Thoracic aorta (tissue), 2 donors: Measurements from ENCODE around the gene GOLGA6L2. TPM values are rescaled to one million over a fixed set of nuclear protein-coding genes. Genes with fewer than 3 reads are reported as not detected.
"Not testable (repeated sequence)": the region's sequence is repeated elsewhere in the genome, so short reads cannot be mapped to it uniquely, and the experiment has no call there.

Experiments
- ATAC-seq: fragments of 150-250 bp; one replicate; pipeline ENCODE4 v1.8.0; 2017; ENCODE audit warnings: low read depth; ENCODE audit not compliant: insufficient number of reproducible peaks, low FRiP score
- DNase-seq: peaks from one replicate; pipeline ENCODE4 v3.0.0-alpha.2; 2020; ENCODE audit warnings: low spot score
- H3K27ac ChIP-seq, 2 donors: fragments of 200-600 bp; sonication (generic); 1 replicate in 1 of 2; 2 replicates in 1 of 2; pipeline ENCODE4 v1.5.1; 2016; ENCODE audit warnings: mild to moderate bottlenecking in 2 of 2, moderate library complexity in 2 of 2
- H3K27me3 ChIP-seq: fragments of 200-600 bp; sonication (generic); replicated peaks from 2 replicates; pipeline ENCODE4 v1.6.0; 2016; ENCODE audit warnings: mild to moderate bottlenecking; ENCODE audit not compliant: insufficient read depth
- H3K36me3 ChIP-seq: fragments of 200-600 bp; sonication (generic); one replicate; pipeline ENCODE4 v1.5.1; 2016
- H3K4me1 ChIP-seq, 2 donors: fragments of 200-600 bp; sonication (generic); 1 replicate in 1 of 2; 2 replicates in 1 of 2; pipeline versions ENCODE4 v1.5.1 to v1.6.0; 2016; ENCODE audit warnings: low read depth in 2 of 2, mild to moderate bottlenecking in 1 of 2; ENCODE audit not compliant: control insufficient read depth in 1 of 2
- H3K4me3 ChIP-seq: fragments of 200-600 bp; sonication (generic); 2 replicates; pipeline ENCODE4 v1.5.1; 2016; ENCODE audit warnings: mild to moderate bottlenecking
- H3K9me3 ChIP-seq: fragments of 200-600 bp; sonication (generic); 2 replicates; pipeline ENCODE4 v1.5.1; 2016
- total RNA-seq, 2 donors: library from RNA; depleted of rRNA; stranded (reverse); fragments of >200 nt; gene quantifications; one replicate each; pipeline versions ENCODE4 v1.1.0 to v1.2.3, GENCODE V29; 2016
- TF ChIP-seq, protein P1 (sequence below): fragments of 200-600 bp; sonication (generic); IDR thresholded peaks from one replicate; pipeline ENCODE4 v1.5.1; 2019; ENCODE audit warnings: antibody characterized with exemption

The GOLGA6L2 gene
- total RNA-seq, 2 donors from 2014 or later: not detected

DNA sequence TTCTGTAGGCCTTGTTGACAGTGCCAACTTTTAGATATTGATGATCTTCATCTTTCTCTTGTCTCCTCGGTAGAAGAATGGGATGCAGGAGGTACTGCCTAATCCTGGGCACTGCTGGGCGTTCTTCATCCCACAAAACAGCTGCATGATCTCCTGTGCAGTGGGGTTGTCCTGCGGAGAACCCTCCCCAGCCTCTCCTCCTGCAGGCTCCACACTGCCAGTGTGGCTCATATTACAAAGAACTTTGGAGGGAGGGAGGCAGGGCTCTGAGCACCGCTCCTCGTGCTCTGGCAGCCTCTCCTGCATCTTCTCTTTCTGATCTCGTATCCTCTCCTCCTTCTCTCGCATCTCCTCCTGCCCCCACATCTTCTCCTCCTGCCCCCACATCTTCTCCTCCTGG, 7.5 kb downstream of the GOLGA6L2 start:
- ATAC-seq (no peak), DNase-seq (no peak)
- Histone ChIP-seq H3K27ac (no peak overlapping the region), H3K27me3 (no peaks in the 10 kb centered on the region), H3K4me1 (no peaks in the 10 kb centered on the region), H3K4me3 (no peak overlapping the region), H3K36me3 (no peaks in the 10 kb centered on the region), H3K9me3 (no peaks in the 10 kb centered on the region)
- TF ChIP-seq, protein P1, sequence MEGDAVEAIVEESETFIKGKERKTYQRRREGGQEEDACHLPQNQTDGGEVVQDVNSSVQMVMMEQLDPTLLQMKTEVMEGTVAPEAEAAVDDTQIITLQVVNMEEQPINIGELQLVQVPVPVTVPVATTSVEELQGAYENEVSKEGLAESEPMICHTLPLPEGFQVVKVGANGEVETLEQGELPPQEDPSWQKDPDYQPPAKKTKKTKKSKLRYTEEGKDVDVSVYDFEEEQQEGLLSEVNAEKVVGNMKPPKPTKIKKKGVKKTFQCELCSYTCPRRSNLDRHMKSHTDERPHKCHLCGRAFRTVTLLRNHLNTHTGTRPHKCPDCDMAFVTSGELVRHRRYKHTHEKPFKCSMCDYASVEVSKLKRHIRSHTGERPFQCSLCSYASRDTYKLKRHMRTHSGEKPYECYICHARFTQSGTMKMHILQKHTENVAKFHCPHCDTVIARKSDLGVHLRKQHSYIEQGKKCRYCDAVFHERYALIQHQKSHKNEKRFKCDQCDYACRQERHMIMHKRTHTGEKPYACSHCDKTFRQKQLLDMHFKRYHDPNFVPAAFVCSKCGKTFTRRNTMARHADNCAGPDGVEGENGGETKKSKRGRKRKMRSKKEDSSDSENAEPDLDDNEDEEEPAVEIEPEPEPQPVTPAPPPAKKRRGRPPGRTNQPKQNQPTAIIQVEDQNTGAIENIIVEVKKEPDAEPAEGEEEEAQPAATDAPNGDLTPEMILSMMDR: no peak

DNA sequence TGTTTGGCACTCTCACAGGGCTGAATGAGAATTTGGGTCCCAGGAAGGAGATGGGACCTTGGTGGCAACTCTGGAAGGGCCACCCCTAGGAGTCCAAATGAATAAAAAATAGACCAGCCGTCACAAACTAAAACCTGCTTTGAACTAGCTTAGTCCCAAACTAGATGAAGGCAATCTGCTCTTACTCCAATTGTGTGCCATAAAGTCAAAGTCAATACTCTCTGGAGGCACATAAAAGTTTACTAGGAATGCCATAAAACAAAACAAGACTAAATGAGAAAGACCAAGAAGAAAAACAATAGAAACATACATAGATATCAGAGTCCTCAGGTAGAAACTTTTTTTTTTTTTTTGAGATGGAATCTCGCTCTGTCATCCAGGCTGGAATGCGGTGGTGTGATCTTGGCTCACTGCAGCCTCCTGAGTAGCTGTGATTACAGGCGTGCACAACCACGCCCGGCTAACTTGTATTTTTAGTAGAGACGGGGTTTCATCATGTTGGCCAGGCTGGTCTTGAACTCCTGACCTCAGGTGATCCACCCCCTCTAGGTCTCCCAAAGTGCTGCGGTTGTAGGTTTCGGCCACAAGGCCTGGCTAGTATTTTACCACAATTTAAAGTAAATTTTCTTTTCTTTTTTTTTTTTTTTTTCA, 8.1 kb downstream of the GOLGA6L2 start:
- Histone ChIP-seq H3K9me3 (no peaks in the 10 kb centered on the region), H3K4me3 (no peak overlapping the region), H3K36me3 (no peaks in the 10 kb centered on the region), H3K27me3 (no peaks in the 10 kb centered on the region), H3K4me1 (no peaks in the 10 kb centered on the region), H3K27ac (no peak overlapping the region)
- DNase-seq: no peak
- ATAC-seq: no peak
- TF ChIP-seq, protein P1: no peak

- ATAC-seq (no peak), DNase-seq (no peak)
- no peaks in the 10 kb centered on the region for H3K36me3 ChIP-seq
- H3K27me3 ChIP-seq: no peaks in the 10 kb centered on the region
- H3K4me1 ChIP-seq: no peaks in the 10 kb centered on the region
- H3K4me3 ChIP-seq: no peak overlapping the region
- TF ChIP-seq, protein P1: no peak
- H3K9me3 ChIP-seq: no peaks in the 10 kb centered on the region
- no peak overlapping the region for H3K27ac ChIP-seq
Observed at GRCh38 chr15:23437673-23438072, 9.4 kb downstream of the GOLGA6L2 start.

DNA sequence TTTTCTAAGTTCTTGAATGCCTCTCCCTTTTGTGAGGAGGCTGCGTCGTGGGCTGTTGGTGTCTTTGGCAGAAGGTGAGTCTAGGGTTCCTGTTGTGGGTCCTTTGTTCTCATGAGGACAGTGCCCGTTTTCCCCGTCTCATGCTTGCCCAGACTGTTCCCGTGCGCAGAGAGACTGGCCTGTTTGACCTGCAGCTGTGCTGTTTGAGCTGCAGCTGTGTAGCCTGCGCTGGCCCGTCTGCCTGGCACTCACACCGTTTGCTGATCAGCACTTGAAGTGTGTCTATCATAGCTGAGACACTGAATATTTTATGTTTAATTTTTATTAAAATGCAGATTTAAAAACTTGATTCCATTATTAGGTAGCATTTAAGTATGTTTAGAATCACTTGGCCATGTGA, 9.9 kb downstream of the GOLGA6L2 start:
- H3K4me1 ChIP-seq: no peaks in the 10 kb centered on the region

GRCh38 chr15:23436421-23436820, 10.6 kb downstream of the GOLGA6L2 start:
- H3K4me1 ChIP-seq: no peaks in the 10 kb centered on the region
- no peaks in the 10 kb centered on the region for H3K27me3 ChIP-seq
- DNase-seq: no peak
- ATAC-seq: no peak
- H3K4me3 ChIP-seq: no peak overlapping the region
- H3K27ac ChIP-seq: no peak overlapping the region
- no peaks in the 10 kb centered on the region for H3K9me3 ChIP-seq
- H3K36me3 ChIP-seq: no peaks in the 10 kb centered on the region
- TF ChIP-seq, protein P1: no peak

More for the DNA sequence above, 9.9 kb downstream of the GOLGA6L2 start:
- H3K9me3 ChIP-seq: no peaks in the 10 kb centered on the region
- ATAC-seq (no peak), DNase-seq (no peak)
- TF ChIP-seq, protein P1: no peak
- H3K27ac ChIP-seq: no peak overlapping the region
- H3K4me3 ChIP-seq: no peak overlapping the region
- no peaks in the 10 kb centered on the region for H3K36me3 ChIP-seq
- H3K27me3 ChIP-seq: no peaks in the 10 kb centered on the region

- H3K4me3 ChIP-seq, H3K27me3 ChIP-seq, H3K4me1 ChIP-seq, H3K9me3 ChIP-seq, ATAC-seq, H3K36me3 ChIP-seq, H3K27ac ChIP-seq, DNase-seq: not testable (repeated sequence)
Observed at GRCh38 chr15:23434699-23435098, 12.3 kb downstream of the GOLGA6L2 start.

DNA sequence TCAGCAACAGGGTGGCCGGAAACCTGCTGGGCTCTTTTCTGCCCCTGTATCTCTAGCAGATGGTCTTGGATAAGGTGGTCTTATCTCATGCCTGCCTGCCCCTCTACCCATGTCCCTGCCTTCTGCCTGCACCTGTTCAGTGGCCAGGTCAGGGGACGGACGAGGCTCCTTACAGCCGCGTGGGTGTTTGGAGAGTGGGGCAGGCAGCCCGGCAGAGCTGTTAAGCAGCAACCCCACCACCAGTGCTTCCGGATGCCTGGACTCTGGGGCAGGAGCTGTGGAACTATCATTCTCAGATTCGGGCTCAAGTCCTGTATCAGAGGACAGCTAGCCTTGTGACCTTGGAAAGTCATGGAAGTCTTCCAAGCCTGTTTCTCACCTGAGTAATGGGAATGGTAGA, 21.7 kb downstream of the GOLGA6L2 start:
- not testable (repeated sequence) for H3K36me3 ChIP-seq, DNase-seq, H3K9me3 ChIP-seq, H3K27ac ChIP-seq, ATAC-seq, H3K27me3 ChIP-seq, H3K4me3 ChIP-seq
- H3K4me1 ChIP-seq: peaks cover 12 to 31% of the 10 kb centered on the region in 2 donors
